Caco-2 (cell line): ENCODE data around the gene KCTD5. TPM values are rescaled to one million over a fixed set of nuclear protein-coding genes. Genes with fewer than 3 reads are reported as not detected.
A peak's percentile ranks its signal among the peaks of the same experiment; 100 is the strongest.
"Not testable (repeated sequence)": the region's sequence is repeated elsewhere in the genome, so short reads cannot be mapped to it uniquely, and the experiment has no call there.

ENCODE experiments used
- BruUV-seq: library from RNA; stranded (reverse); fragments of 400-500 nt; replicated peaks from 2 replicates; lab custom pipeline; 2021; lab: Mats Ljungman, UMichigan
- CTCF ChIA-PET: fragments of 300-600 bp; sonication (Branson Sonifier 250); formaldehyde crosslinking; loops from one replicate; lab custom pipeline; 2022; ENCODE audit warnings: antibody characterized with exemption; lab: Charles Lee
- POLR2A ChIA-PET: fragments of 300-600 bp; sonication (Branson Sonifier 250); formaldehyde crosslinking; loops from one replicate; lab custom pipeline; 2022; ENCODE audit warnings: antibody characterized with exemption; lab: Charles Lee
- DNase-seq, 2 experiments: peaks; one replicate each; pipeline versions ENCODE4 v3.0.0 to v3.0.0-alpha.2; 2020 to 2022
- H3K27me3 ChIP-seq: replicated peaks from 2 replicates; pipeline ENCODE4 v1.6.0; 2011; ENCODE audit warnings: low read length; ENCODE audit not compliant: control insufficient read depth, insufficient read depth
- H3K36me3 ChIP-seq: 2 replicates; pipeline ENCODE4 v1.5.1; 2011; ENCODE audit warnings: low read length; ENCODE audit not compliant: control insufficient read depth, insufficient read depth
- H3K4me1 ChIP-seq: fragments of 250-450 bp; sonication (Bioruptor Pico); 2 replicates; pipeline ENCODE4 v1.5.1; 2020; ENCODE audit warnings: mild to moderate bottlenecking
- H3K4me3 ChIP-seq: 2 replicates; pipeline ENCODE4 v1.5.1; 2011; ENCODE audit warnings: low read depth, mild to moderate bottlenecking, control low read depth, low read length
- H3K9me3 ChIP-seq: fragments of 250-450 bp; sonication (Bioruptor Pico); 2 replicates; pipeline ENCODE4 v1.5.1; 2020; ENCODE audit warnings: mild to moderate bottlenecking, moderate library complexity
- H3K27ac Mint-ChIP-seq: one replicate; pipeline ENCODE4 v1.8.0; 2022; ENCODE audit warnings: mixed read lengths; ENCODE audit not compliant: unreplicated experiment
- H3K27me3 Mint-ChIP-seq: one replicate; pipeline ENCODE4 v1.8.0; 2022; ENCODE audit warnings: mixed read lengths; ENCODE audit not compliant: insufficient read depth, unreplicated experiment
- H3K36me3 Mint-ChIP-seq: one replicate; pipeline ENCODE4 v1.8.0; 2022; ENCODE audit warnings: mild to moderate bottlenecking, mixed read lengths; ENCODE audit not compliant: insufficient read depth, unreplicated experiment
- H3K4me1 Mint-ChIP-seq: one replicate; pipeline ENCODE4 v1.8.0; 2022; ENCODE audit warnings: low read depth, mixed read lengths; ENCODE audit not compliant: unreplicated experiment
- H3K4me3 Mint-ChIP-seq: one replicate; pipeline ENCODE4 v1.8.0; 2022; ENCODE audit warnings: mild to moderate bottlenecking, moderate library complexity, mixed read lengths; ENCODE audit not compliant: unreplicated experiment
- H3K9me3 Mint-ChIP-seq: one replicate; pipeline ENCODE4 v1.8.0; 2022; ENCODE audit warnings: mixed read lengths; ENCODE audit not compliant: unreplicated experiment
- intact Hi-C: fragments of 100-400 bp; cut with micrococcal nuclease; formaldehyde crosslinking; loops from one replicate; pipeline ENCODE4 v1.10.0; 2022; ENCODE audit not compliant: unreplicated experiment
- total RNA-seq: library from RNA; stranded (reverse); gene quantifications from 2 replicates; pipeline ENCODE4 v1.2.3, GENCODE V29; 2022
- TF ChIP-seq, protein P1 (sequence below), 2 experiments: fragments of 200-600 bp in 1 of 2; IDR thresholded peaks; 1 replicate in 1 of 2; 2 replicates in 1 of 2; pipeline versions ENCODE4 v1.5.1 to v1.8.0; 2011 to 2022; ENCODE audit warnings: antibody characterized with exemption in 1 of 2, control low read depth in 1 of 2, inconsistent platforms in 1 of 2, low read depth in 1 of 2, low read length in 1 of 2, mild to moderate bottlenecking in 1 of 2, moderate library complexity in 1 of 2; ENCODE audit not compliant: insufficient read depth in 1 of 2, severe bottlenecking in 1 of 2, unreplicated experiment in 1 of 2

KCTD5 gene
- total RNA-seq, 1 experiment from 2014 or later: 30.4 TPM

DNA sequence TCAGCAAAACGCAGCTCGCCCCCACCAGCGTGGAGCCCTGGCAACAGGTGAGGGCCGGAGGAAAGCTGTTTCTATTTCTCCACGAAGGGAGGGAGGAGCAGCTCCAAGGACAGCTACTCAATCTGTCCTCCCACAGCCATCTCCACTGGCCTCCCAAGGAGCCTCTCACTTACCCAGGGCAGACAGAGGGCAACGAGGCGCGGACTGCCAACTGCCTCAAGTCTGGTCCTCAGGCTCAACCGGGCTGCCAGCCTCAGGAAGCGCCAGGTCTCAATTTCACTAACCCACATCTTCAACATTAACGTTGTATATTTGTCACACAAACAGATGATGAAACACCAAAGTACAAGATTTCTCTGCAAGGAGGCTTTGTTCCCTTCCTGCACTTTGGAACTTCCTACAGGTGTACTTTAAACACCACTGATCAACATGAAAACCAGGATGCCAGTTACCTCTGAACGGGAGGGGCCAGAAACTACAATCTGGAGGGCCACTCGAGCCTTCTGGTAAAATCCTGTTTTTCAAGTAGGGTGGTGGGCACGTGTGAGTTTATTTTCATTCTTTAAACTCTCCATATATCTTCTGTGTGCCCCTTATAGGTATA is 31.0 kb upstream of the KCTD5 start:
- CTCF ChIA-PET, H3K36me3 ChIP-seq, H3K4me3 Mint-ChIP-seq, BruUV-seq, H3K4me1 Mint-ChIP-seq, DNase-seq, POLR2A ChIA-PET, H3K4me3 ChIP-seq, H3K4me1 ChIP-seq, H3K27me3 Mint-ChIP-seq, H3K36me3 Mint-ChIP-seq, H3K27ac Mint-ChIP-seq, H3K9me3 Mint-ChIP-seq, H3K27me3 ChIP-seq, intact Hi-C loops, H3K9me3 ChIP-seq: not testable (repeated sequence)

- H3K4me1 ChIP-seq, H3K36me3 Mint-ChIP-seq, H3K4me3 Mint-ChIP-seq, DNase-seq, H3K9me3 Mint-ChIP-seq, H3K4me3 ChIP-seq, H3K27ac Mint-ChIP-seq, H3K4me1 Mint-ChIP-seq, H3K9me3 ChIP-seq, H3K27me3 ChIP-seq, POLR2A ChIA-PET, CTCF ChIA-PET, BruUV-seq, intact Hi-C loops, H3K27me3 Mint-ChIP-seq, H3K36me3 ChIP-seq: not testable (repeated sequence)
These were observed 28.4 kb upstream of the KCTD5 start for GRCh38 chr16:2653915-2654314.

DNA sequence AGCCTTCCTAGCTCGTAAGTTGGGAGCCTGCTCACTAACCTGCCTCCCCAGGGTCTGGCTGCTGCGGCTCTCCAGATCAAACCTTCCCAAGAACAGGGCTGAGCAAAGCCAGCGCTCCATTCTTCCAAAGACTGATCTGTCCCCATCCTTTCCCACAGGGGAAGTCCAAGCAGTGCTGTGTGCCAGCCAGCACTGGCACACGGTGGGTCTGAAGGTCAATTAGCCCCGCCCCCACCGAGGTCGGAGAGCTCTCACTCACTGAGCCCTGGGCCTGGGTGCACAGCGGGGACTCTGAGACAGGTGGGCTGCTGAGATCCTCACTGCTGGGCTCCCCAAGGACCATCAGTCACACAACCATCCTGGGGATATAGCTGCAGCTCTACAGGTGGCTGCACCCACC is 27.4 kb upstream of the KCTD5 start:
- H3K36me3 Mint-ChIP-seq, H3K36me3 ChIP-seq, H3K4me1 Mint-ChIP-seq, H3K9me3 Mint-ChIP-seq, H3K4me3 ChIP-seq, H3K4me3 Mint-ChIP-seq, H3K4me1 ChIP-seq, BruUV-seq, H3K27me3 Mint-ChIP-seq, intact Hi-C loops, DNase-seq, H3K9me3 ChIP-seq, CTCF ChIA-PET, POLR2A ChIA-PET, H3K27me3 ChIP-seq: not testable (repeated sequence)
- peak overlapping the region; percentile 57 for H3K27ac Mint-ChIP-seq

DNA sequence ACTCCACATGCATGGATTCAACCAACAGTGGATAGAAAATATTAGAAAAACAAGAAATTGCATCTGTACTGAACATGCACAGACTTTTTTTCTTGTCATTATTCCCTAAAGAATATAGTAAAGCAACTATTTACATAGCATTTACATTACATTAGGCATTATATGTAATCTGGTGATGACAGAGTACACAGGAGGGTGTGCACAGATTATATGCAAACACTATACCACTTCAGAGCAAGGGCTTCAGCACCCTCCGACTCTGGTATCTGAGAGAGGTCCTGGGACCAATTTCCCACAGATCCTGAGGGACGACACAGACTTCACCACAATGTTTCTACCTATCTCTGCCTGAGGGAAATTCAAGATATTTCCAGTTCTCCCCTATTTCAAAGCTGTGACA is 25.3 kb upstream of the KCTD5 start:
- Histone ChIP-seq H3K4me1 (peaks cover 11% of the 10 kb centered on the region), H3K9me3 (no peaks in the 10 kb centered on the region), H3K36me3 (no peaks in the 10 kb centered on the region), H3K27me3 (no peaks in the 10 kb centered on the region), H3K4me3 (no peak overlapping the region)
- ChIA-PET CTCF (no interaction called here), POLR2A (no interaction called here)
- Mint-ChIP-seq H3K27me3 (no peaks in the 10 kb centered on the region), H3K27ac (no peak overlapping the region), H3K4me3 (no peak overlapping the region), H3K36me3 (peaks cover 9% of the 10 kb centered on the region), H3K4me1 (peaks cover 12% of the 10 kb centered on the region), H3K9me3 (no peaks in the 10 kb centered on the region)
- no TSS peak for BruUV-seq
- intact Hi-C loops: no loop called here
- TF ChIP-seq, protein P1, sequence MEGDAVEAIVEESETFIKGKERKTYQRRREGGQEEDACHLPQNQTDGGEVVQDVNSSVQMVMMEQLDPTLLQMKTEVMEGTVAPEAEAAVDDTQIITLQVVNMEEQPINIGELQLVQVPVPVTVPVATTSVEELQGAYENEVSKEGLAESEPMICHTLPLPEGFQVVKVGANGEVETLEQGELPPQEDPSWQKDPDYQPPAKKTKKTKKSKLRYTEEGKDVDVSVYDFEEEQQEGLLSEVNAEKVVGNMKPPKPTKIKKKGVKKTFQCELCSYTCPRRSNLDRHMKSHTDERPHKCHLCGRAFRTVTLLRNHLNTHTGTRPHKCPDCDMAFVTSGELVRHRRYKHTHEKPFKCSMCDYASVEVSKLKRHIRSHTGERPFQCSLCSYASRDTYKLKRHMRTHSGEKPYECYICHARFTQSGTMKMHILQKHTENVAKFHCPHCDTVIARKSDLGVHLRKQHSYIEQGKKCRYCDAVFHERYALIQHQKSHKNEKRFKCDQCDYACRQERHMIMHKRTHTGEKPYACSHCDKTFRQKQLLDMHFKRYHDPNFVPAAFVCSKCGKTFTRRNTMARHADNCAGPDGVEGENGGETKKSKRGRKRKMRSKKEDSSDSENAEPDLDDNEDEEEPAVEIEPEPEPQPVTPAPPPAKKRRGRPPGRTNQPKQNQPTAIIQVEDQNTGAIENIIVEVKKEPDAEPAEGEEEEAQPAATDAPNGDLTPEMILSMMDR (IDR thresholded peaks at IDR 0.05; ENCODE audit: insufficient read depth in 1 of 2, low read depth in 1 of 2, low read length in 1 of 2, severe bottlenecking in 1 of 2, unreplicated experiment in 1 of 2): no peak
- no peak for DNase-seq

DNA sequence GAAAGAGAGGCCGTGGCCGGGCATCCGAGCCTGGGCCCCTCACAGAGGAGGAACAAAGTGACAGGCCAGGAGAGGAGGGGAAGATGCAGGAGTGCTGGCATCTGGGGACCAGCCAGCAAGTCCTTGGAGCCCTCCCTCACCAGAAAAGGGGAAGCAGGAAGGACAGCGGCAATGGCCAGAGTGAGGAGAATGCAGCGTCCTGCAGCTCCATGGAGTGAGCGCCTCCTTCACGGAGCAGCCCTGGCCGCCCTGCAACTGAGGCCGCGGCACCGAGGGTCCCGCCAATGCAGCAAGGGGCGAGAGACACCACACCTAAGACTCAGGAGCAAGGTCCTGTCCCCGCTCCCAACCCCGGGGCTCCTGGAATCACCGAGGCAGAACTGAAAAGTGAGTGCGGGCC is 24.5 kb upstream of the KCTD5 start:
- H3K9me3 ChIP-seq, H3K4me3 ChIP-seq, H3K9me3 Mint-ChIP-seq, CTCF ChIA-PET, H3K36me3 Mint-ChIP-seq, H3K27me3 Mint-ChIP-seq, DNase-seq, H3K27ac Mint-ChIP-seq, intact Hi-C loops, BruUV-seq, H3K27me3 ChIP-seq, H3K4me3 Mint-ChIP-seq, POLR2A ChIA-PET, H3K36me3 ChIP-seq: not testable (repeated sequence)
- peaks cover 11% of the 10 kb centered on the region for H3K4me1 ChIP-seq
- H3K4me1 Mint-ChIP-seq: peaks cover 12% of the 10 kb centered on the region

GRCh38 chr16:2659560-2659959 is 22.8 kb upstream of the KCTD5 start:
- H3K9me3 Mint-ChIP-seq, intact Hi-C loops, H3K27me3 ChIP-seq, CTCF ChIA-PET, H3K27ac Mint-ChIP-seq, POLR2A ChIA-PET, H3K9me3 ChIP-seq, H3K27me3 Mint-ChIP-seq, H3K36me3 Mint-ChIP-seq, H3K36me3 ChIP-seq, H3K4me3 ChIP-seq, BruUV-seq: not testable (repeated sequence)
- H3K4me3 Mint-ChIP-seq: peak overlapping the region; percentile 22
- peaks cover 12% of the 10 kb centered on the region for H3K4me1 Mint-ChIP-seq
- peaks cover 11% of the 10 kb centered on the region for H3K4me1 ChIP-seq
- DNase-seq: peak; percentile 59 to 60
